Measurements from ENCODE around the gene ARHGAP23.

- TF ChIP-seq CTCF (IDR thresholded peaks at IDR 0.05; ENCODE audit: borderline replicate concordance, extremely low read depth, low read length, poor library complexity, severe bottlenecking) (no peak), EZH2 (IDR thresholded peaks at IDR 0.05; ENCODE audit: borderline replicate concordance, low read depth, low read length, severe bottlenecking) (no peak)
Measured at GRCh38 chr17:38554430-38555350, 126.4 kb downstream of the ARHGAP23 start.

Measured in DND-41 (cell line).